Thymus (tissue), 11 donors: ENCODE measurements around the gene UBE2F. TPM values are rescaled to one million over a fixed set of nuclear protein-coding genes. Genes with fewer than 3 reads are reported as not detected.
"Not testable (repeated sequence)": the region's sequence is repeated elsewhere in the genome, so short reads cannot be mapped to it uniquely, and the experiment has no call there.

Source experiments
- DNase-seq, 9 donors: peaks; one replicate each; pipeline ENCODE4 v3.0.0-alpha.2; 2013; ENCODE audit warnings: low spot score in 9 of 9, low read depth in 6 of 9, missing footprints in 1 of 9
- H3K27ac ChIP-seq, 2 donors: one replicate each; pipeline ENCODE4 v1.5.1; 2013; ENCODE audit warnings: control low read depth in 1 of 2, low read depth in 1 of 2, low read length in 1 of 2, mild to moderate bottlenecking in 1 of 2, moderate library complexity in 1 of 2
- H3K27me3 ChIP-seq, 2 donors: one replicate each; pipeline ENCODE4 v1.5.1; 2013; ENCODE audit warnings: low read length in 1 of 2; ENCODE audit not compliant: control insufficient read depth in 2 of 2, insufficient read depth in 1 of 2
- H3K36me3 ChIP-seq, 2 donors: one replicate each; pipeline ENCODE4 v1.5.1; 2013; ENCODE audit warnings: low read length in 1 of 2, mild to moderate bottlenecking in 1 of 2, moderate library complexity in 1 of 2; ENCODE audit not compliant: control insufficient read depth in 2 of 2, insufficient read depth in 2 of 2
- H3K4me1 ChIP-seq, 2 donors: one replicate each; pipeline ENCODE4 v1.5.1; 2013; ENCODE audit warnings: low read length in 2 of 2; ENCODE audit not compliant: control insufficient read depth in 2 of 2, insufficient read depth in 2 of 2
- H3K4me3 ChIP-seq, 2 donors: one replicate each; pipeline ENCODE4 v1.5.1; 2013; ENCODE audit warnings: low read length in 2 of 2, control low read depth in 1 of 2, mild to moderate bottlenecking in 1 of 2
- H3K9me3 ChIP-seq, 2 donors: one replicate each; pipeline ENCODE4 v1.5.1; 2013; ENCODE audit warnings: low read length in 1 of 2, mild to moderate bottlenecking in 1 of 2; ENCODE audit not compliant: control insufficient read depth in 2 of 2, insufficient read depth in 1 of 2
- WGBS: extraction: QIAGEN DNeasy Blood & Tissue Kit; methylation state at CpG from one replicate; pipeline ENCODE4 v1.1.7; 2013; 5-methylcytosine and 5-hydroxymethylcytosine counted together
- polyA plus RNA-seq: library from polyadenylated mRNA; stranded (reverse); fragments of 200-250 nt; gene quantifications from one replicate; pipeline ENCODE4 v1.2.3, GENCODE V29; 2013
- total RNA-seq: library from RNA; stranded (reverse); fragments of 120-200 nt; gene quantifications from one replicate; pipeline ENCODE4 v1.2.4, GENCODE V29; 2013
- donor health status: healthy.

Gene UBE2F
- total and polyA plus RNA-seq, 2 donors: 50.7 to 77.8 TPM

GRCh38 chr2:237952851-237953250 lies 14.0 kb upstream of the UBE2F start:
- Histone ChIP-seq H3K27me3 (peaks cover 19 to 35% of the 10 kb centered on the region in 2 donors), H3K4me3 (no peak overlapping the region), H3K9me3 (no peaks in the 10 kb centered on the region), H3K27ac (no peak overlapping the region), H3K4me1 (peaks cover 0 to 2% of the 10 kb centered on the region in 2 donors), H3K36me3 (no peaks in the 10 kb centered on the region)
- DNase-seq: no peak
- whole genome bisulfite sequencing: 96% methylated on average over 2 of the region's 2 CpGs

- H3K4me3 ChIP-seq: no peak overlapping the region
Observed at GRCh38 chr2:237955640-237956401, 11.0 kb upstream of the UBE2F start.

GRCh38 chr2:237956402-237956736 lies 10.4 kb upstream of the UBE2F start:
- H3K9me3 ChIP-seq: peaks cover 0 to 5% of the 10 kb centered on the region in 2 donors
- 30% methylated on average over 23 of the region's 23 CpGs for WGBS

More at GRCh38 chr2:237955640-237956401, 11.0 kb upstream of the UBE2F start:
- DNase-seq: no peak
- peaks cover 0 to 4% of the 10 kb centered on the region in 2 donors for H3K9me3 ChIP-seq
- no peak overlapping the region for H3K27ac ChIP-seq
- no peaks in the 10 kb centered on the region for H3K36me3 ChIP-seq
- peaks cover 19 to 44% of the 10 kb centered on the region in 2 donors for H3K27me3 ChIP-seq
- H3K4me1 ChIP-seq: peaks cover 0 to 2% of the 10 kb centered on the region in 2 donors
- WGBS: 22% methylated on average over 64 of the region's 64 CpGs

GRCh38 chr2:237961637-237962036 lies 5.2 kb upstream of the UBE2F start:
- WGBS: 88% methylated on average over 5 of the region's 5 CpGs

More at GRCh38 chr2:237956402-237956736, 10.4 kb upstream of the UBE2F start:
- no peak overlapping the region for H3K4me3 ChIP-seq
- H3K27me3 ChIP-seq: peaks cover 19 to 44% of the 10 kb centered on the region in 2 donors
- no peak for DNase-seq
- no peaks in the 10 kb centered on the region for H3K36me3 ChIP-seq
- H3K4me1 ChIP-seq: peaks cover 0 to 2% of the 10 kb centered on the region in 2 donors
- H3K27ac ChIP-seq: no peak overlapping the region

GRCh38 chr2:237962432-237963084 lies 4.3 kb upstream of the UBE2F start:
- Histone ChIP-seq H3K36me3 (no peaks in the 10 kb centered on the region), H3K9me3 (peaks cover 0 to 21% of the 10 kb centered on the region in 2 donors), H3K27me3 (peaks cover 0 to 18% of the 10 kb centered on the region in 2 donors), H3K27ac (no peak overlapping the region), H3K4me3 (no peak overlapping the region), H3K4me1 (peaks cover 6 to 10% of the 10 kb centered on the region in 2 donors)
- 85% methylated on average over 5 of the region's 5 CpGs for WGBS
- no peak for DNase-seq

More at GRCh38 chr2:237961637-237962036, 5.2 kb upstream of the UBE2F start:
- Histone ChIP-seq H3K4me1 (peaks cover 5 to 8% of the 10 kb centered on the region in 2 donors), H3K9me3 (peaks cover 0 to 21% of the 10 kb centered on the region in 2 donors), H3K27ac (no peak overlapping the region), H3K4me3 (no peak overlapping the region), H3K36me3 (no peaks in the 10 kb centered on the region), H3K27me3 (peaks cover 2 to 24% of the 10 kb centered on the region in 2 donors)
- DNase-seq: no peak

- WGBS: 95% methylated on average over 7 of the region's 7 CpGs
- H3K27me3 ChIP-seq, H3K36me3 ChIP-seq, H3K27ac ChIP-seq, H3K4me3 ChIP-seq, DNase-seq: not testable (repeated sequence)
- H3K4me1 ChIP-seq: peaks cover 13 to 20% of the 10 kb centered on the region in 2 donors
- peaks cover 0 to 17% of the 10 kb centered on the region in 2 donors for H3K9me3 ChIP-seq
Observed at GRCh38 chr2:237963490-237963991, 3.3 kb upstream of the UBE2F start.

- Histone ChIP-seq H3K4me3 (no peak overlapping the region), H3K36me3 (peaks cover 0 to under 1% of the 10 kb centered on the region in 2 donors), H3K27me3 (peaks cover 0 to 8% of the 10 kb centered on the region in 2 donors), H3K4me1 (peaks cover 14 to 23% of the 10 kb centered on the region in 2 donors), H3K9me3 (peaks cover 0 to 17% of the 10 kb centered on the region in 2 donors), H3K27ac (no peak overlapping the region)
- DNase-seq: no peak
- WGBS: 97% methylated on average over 7 of the region's 7 CpGs
Observed at GRCh38 chr2:237964194-237964577, 2.6 kb upstream of the UBE2F start.

- DNase-seq: no peak
- WGBS: 91% methylated on average over 11 of the region's 11 CpGs
- peaks cover 0 to 17% of the 10 kb centered on the region in 2 donors for H3K9me3 ChIP-seq
- no peak overlapping the region for H3K27ac ChIP-seq
- H3K36me3 ChIP-seq: peaks cover 0 to 3% of the 10 kb centered on the region in 2 donors
- peaks cover 20 to 29% of the 10 kb centered on the region in 2 donors for H3K4me1 ChIP-seq
- H3K27me3 ChIP-seq: peaks cover 0 to 8% of the 10 kb centered on the region in 2 donors
- H3K4me3 ChIP-seq: no peak overlapping the region
Observed at GRCh38 chr2:237964578-237965404, 2.0 kb upstream of the UBE2F start.
